SK-N-SH treated with all-trans-retinoic acid at 6 μM for 48 hours (cell line): Measurements from ENCODE around the gene CDC20.

Source experiments
- ARNTL ChIP-seq: fragments of 450-650 bp; formaldehyde crosslinking; IDR thresholded peaks from 2 replicates; pipeline ENCODE4 v1.5.0; 2020; ENCODE audit warnings: low read depth, mild to moderate bottlenecking, moderate library complexity, borderline replicate concordance
- BACH2 ChIP-seq: fragments of 250-450 bp; sonication (Bioruptor Pico); IDR thresholded peaks from 2 replicates; pipeline ENCODE4 v1.9.0; 2021; ENCODE audit warnings: mild to moderate bottlenecking, borderline replicate concordance
- CREB5 ChIP-seq: fragments of 250-450 bp; sonication (Bioruptor Pico); IDR thresholded peaks from 2 replicates; pipeline ENCODE4 v1.5.1; 2020; ENCODE audit warnings: low read depth, mild to moderate bottlenecking, moderate library complexity
- CSRNP3 ChIP-seq: fragments of 250-450 bp; sonication (Bioruptor Pico); IDR thresholded peaks from 2 replicates; pipeline ENCODE4 v1.5.1; 2021; ENCODE audit warnings: mild to moderate bottlenecking, moderate library complexity
- PATZ1 ChIP-seq: fragments of 250-450 bp; sonication (Bioruptor Pico); IDR thresholded peaks from 2 replicates; pipeline ENCODE4 v1.8.0; 2020; ENCODE audit warnings: mild to moderate bottlenecking, moderate library complexity, borderline replicate concordance
- POU6F1 ChIP-seq: fragments of 250-450 bp; sonication (Bioruptor Pico); IDR thresholded peaks from 2 replicates; pipeline ENCODE4 v1.8.0; 2021; ENCODE audit warnings: low read depth, mild to moderate bottlenecking, moderate library complexity, borderline replicate concordance
- RARB ChIP-seq: fragments of 250-450 bp; sonication (Bioruptor Pico); IDR thresholded peaks from 2 replicates; pipeline ENCODE4 v1.8.0; 2021; ENCODE audit warnings: mild to moderate bottlenecking, moderate library complexity
- TCF4 ChIP-seq: fragments of 250-450 bp; sonication (Bioruptor Pico); IDR thresholded peaks from 2 replicates; pipeline ENCODE4 v1.8.0; 2021; ENCODE audit warnings: mild to moderate bottlenecking, moderate library complexity, borderline replicate concordance

GRCh38 chr1:43382027-43382779, 23.4 kb downstream of the CDC20 start:
- TF ChIP-seq PATZ1 (CRISPR knock-in tag) (no peak), TCF4 (CRISPR knock-in tag) (no peak), CSRNP3 (CRISPR knock-in tag) (no peak), ARNTL (CRISPR knock-in tag) (no peak), POU6F1 (CRISPR knock-in tag) (no peak), CREB5 (no peak), BACH2 (CRISPR knock-in tag) (no peak), RARB (CRISPR knock-in tag) (no peak)
